ENCODE data around the gene LRIG3. TPM values are rescaled to one million over a fixed set of nuclear protein-coding genes. Genes with fewer than 3 reads are reported as not detected.
"Not testable (repeated sequence)": the region's sequence is repeated elsewhere in the genome, so short reads cannot be mapped to it uniquely, and the experiment has no call there.

Gene LRIG3
- total RNA-seq, 1 donor from 2014 or later = 51.4 TPM

GRCh38 chr12:58915037-58915436 is 5.3 kb downstream of the LRIG3 start:
- H3K27ac Mint-ChIP-seq = peak overlapping the region; percentile 78
- peaks cover 56% of the 10 kb centered on the region for H3K4me1 Mint-ChIP-seq (ENCODE audit: unreplicated experiment)
- no peak for TF ChIP-seq CTCF (conservative IDR thresholded peaks at IDR 0.05)
- H3K27me3 Mint-ChIP-seq = no peaks in the 10 kb centered on the region
- H3K4me3 Mint-ChIP-seq = peak overlapping the region; percentile 83
- H3K9me3 Mint-ChIP-seq = no peaks in the 10 kb centered on the region
- no peak for DNase-seq (ENCODE audit: extremely low spot score, unreplicated experiment)
- peaks cover 25% of the 10 kb centered on the region for H3K36me3 Mint-ChIP-seq

- no peak overlapping the region for H3K27ac Mint-ChIP-seq
- no peak for DNase-seq (ENCODE audit: extremely low spot score, unreplicated experiment)
- H3K4me3 Mint-ChIP-seq = no peak overlapping the region
- peaks cover 56% of the 10 kb centered on the region for H3K4me1 Mint-ChIP-seq (ENCODE audit: unreplicated experiment)
- H3K9me3 Mint-ChIP-seq = no peaks in the 10 kb centered on the region
- no peaks in the 10 kb centered on the region for H3K27me3 Mint-ChIP-seq
- H3K36me3 Mint-ChIP-seq = peaks cover 30% of the 10 kb centered on the region
- TF ChIP-seq CTCF (conservative IDR thresholded peaks at IDR 0.05) = no peak
Measured at GRCh38 chr12:58914457-58914856, 5.8 kb downstream of the LRIG3 start.

- Mint-ChIP-seq H3K27me3 (no peaks in the 10 kb centered on the region), H3K4me3 (no peak overlapping the region), H3K4me1 (ENCODE audit: unreplicated experiment) (peaks cover 25% of the 10 kb centered on the region), H3K36me3 (peaks cover 61% of the 10 kb centered on the region), H3K27ac (no peak overlapping the region), H3K9me3 (peaks cover 10% of the 10 kb centered on the region)
- TF ChIP-seq CTCF (conservative IDR thresholded peaks at IDR 0.05) = no peak
- no peak for DNase-seq (ENCODE audit: extremely low spot score, unreplicated experiment)
Measured at GRCh38 chr12:58907391-58907790, 12.9 kb downstream of the LRIG3 start.

- H3K27me3 Mint-ChIP-seq = no peaks in the 10 kb centered on the region
- no peak for DNase-seq (ENCODE audit: extremely low spot score, unreplicated experiment)
- no peak overlapping the region for H3K4me3 Mint-ChIP-seq
- peaks cover 23% of the 10 kb centered on the region for H3K4me1 Mint-ChIP-seq (ENCODE audit: unreplicated experiment)
- H3K27ac Mint-ChIP-seq = no peak overlapping the region
- H3K36me3 Mint-ChIP-seq = peaks cover 59% of the 10 kb centered on the region
- peaks cover 10% of the 10 kb centered on the region for H3K9me3 Mint-ChIP-seq
- TF ChIP-seq CTCF (conservative IDR thresholded peaks at IDR 0.05) = no peak
Measured at GRCh38 chr12:58906917-58907316, 13.4 kb downstream of the LRIG3 start.

GRCh38 chr12:58905422-58905821 is 14.9 kb downstream of the LRIG3 start:
- Mint-ChIP-seq H3K4me1 (ENCODE audit: unreplicated experiment) (peaks cover 20% of the 10 kb centered on the region), H3K27ac (no peak overlapping the region), H3K36me3 (peaks cover 52% of the 10 kb centered on the region), H3K4me3 (no peak overlapping the region), H3K27me3 (no peaks in the 10 kb centered on the region), H3K9me3 (peaks cover 10% of the 10 kb centered on the region)
- no peak for TF ChIP-seq CTCF (conservative IDR thresholded peaks at IDR 0.05)
- DNase-seq (ENCODE audit: extremely low spot score, unreplicated experiment) = no peak

GRCh38 chr12:58902726-58903125 is 17.6 kb downstream of the LRIG3 start:
- H3K4me1 Mint-ChIP-seq (ENCODE audit: unreplicated experiment) = peaks cover 16% of the 10 kb centered on the region
- not testable (repeated sequence) for H3K9me3 Mint-ChIP-seq; H3K27me3 Mint-ChIP-seq; DNase-seq (ENCODE audit: extremely low spot score, unreplicated experiment); H3K4me3 Mint-ChIP-seq; H3K27ac Mint-ChIP-seq
- H3K36me3 Mint-ChIP-seq = peaks cover 39% of the 10 kb centered on the region
